ENCODE data around the gene POU6F2.

Gene POU6F2

GRCh38 chr7:39306016-39306570 lies 328.4 kb downstream of the POU6F2 start:
- H3K4me3 ChIP-seq (replicated peaks; ENCODE audit: low read depth, low read length): no peak overlapping the region
- no peak for DNase-seq (ENCODE audit: low read depth)
- no peak for TF ChIP-seq CTCF (IDR thresholded peaks at IDR 0.05; ENCODE audit: low read length, missing control alignments)

GRCh38 chr7:39310699-39311098 lies 333.0 kb downstream of the POU6F2 start:
- no peak overlapping the region for H3K4me3 ChIP-seq (replicated peaks; ENCODE audit: low read depth, low read length)
- DNase-seq (ENCODE audit: low read depth): no peak
- TF ChIP-seq CTCF (IDR thresholded peaks at IDR 0.05; ENCODE audit: low read length, missing control alignments): no peak

DNA sequence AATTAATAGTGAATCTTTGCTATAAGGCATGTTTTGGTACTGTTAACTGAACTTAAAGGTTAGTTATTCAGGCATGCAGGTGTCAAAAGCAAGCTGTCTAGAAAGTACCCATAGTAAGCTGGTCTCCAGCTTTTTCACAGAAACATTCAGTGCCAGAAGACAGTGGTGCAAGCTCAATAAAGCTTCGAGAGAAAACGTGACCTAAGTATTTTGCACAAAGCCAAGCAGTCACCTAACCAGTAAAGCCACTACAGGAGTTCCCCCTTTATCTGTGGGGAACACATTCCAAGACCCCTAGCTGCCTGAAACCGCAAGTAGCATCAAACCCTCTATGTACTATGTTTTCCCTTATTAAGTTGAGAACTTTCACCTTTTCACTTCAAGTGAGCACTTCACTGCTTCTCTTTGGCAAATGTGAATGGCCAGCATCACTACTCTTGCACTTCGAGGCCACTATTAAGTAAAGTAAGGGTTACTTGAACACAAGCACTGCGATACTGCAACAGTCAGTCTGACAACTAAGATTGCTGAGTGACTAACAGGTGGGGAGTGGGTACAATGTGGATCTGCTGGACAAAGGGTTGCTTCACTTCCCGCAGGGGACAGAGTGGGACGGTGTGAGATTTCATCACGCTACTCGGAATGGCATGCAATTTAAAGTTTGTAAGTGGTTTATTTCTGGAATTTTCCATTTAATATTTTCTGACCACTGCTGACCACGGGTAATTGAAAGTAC lies 334.7 kb downstream of the POU6F2 start:
- no peak for TF ChIP-seq CTCF (IDR thresholded peaks at IDR 0.05; ENCODE audit: low read length, missing control alignments)
- H3K4me3 ChIP-seq (replicated peaks; ENCODE audit: low read depth, low read length): no peak overlapping the region
- no peak for DNase-seq (ENCODE audit: low read depth)

- no peak for TF ChIP-seq CTCF (IDR thresholded peaks at IDR 0.05; ENCODE audit: low read length, missing control alignments)
- no peak overlapping the region for H3K4me3 ChIP-seq (replicated peaks; ENCODE audit: low read depth, low read length)
- DNase-seq (ENCODE audit: low read depth): no peak
Observed at GRCh38 chr7:39313376-39313775, 335.7 kb downstream of the POU6F2 start.

GRCh38 chr7:39313974-39314373 lies 336.3 kb downstream of the POU6F2 start:
- TF ChIP-seq CTCF (IDR thresholded peaks at IDR 0.05; ENCODE audit: low read length, missing control alignments): no peak
- H3K4me3 ChIP-seq (replicated peaks; ENCODE audit: low read depth, low read length): no peak overlapping the region
- no peak for DNase-seq (ENCODE audit: low read depth)

- TF ChIP-seq CTCF (IDR thresholded peaks at IDR 0.05; ENCODE audit: low read length, missing control alignments): no peak
- no peak overlapping the region for H3K4me3 ChIP-seq (replicated peaks; ENCODE audit: low read depth, low read length)
- no peak for DNase-seq (ENCODE audit: low read depth)
Observed at GRCh38 chr7:39317107-39317506, 339.4 kb downstream of the POU6F2 start.

- DNase-seq (ENCODE audit: low read depth): no peak
- H3K4me3 ChIP-seq (replicated peaks; ENCODE audit: low read depth, low read length): no peak overlapping the region
Observed at GRCh38 chr7:39317896-39318295, 340.2 kb downstream of the POU6F2 start.

More at GRCh38 chr7:39317896-39318295, 340.2 kb downstream of the POU6F2 start:
- TF ChIP-seq CTCF (IDR thresholded peaks at IDR 0.05; ENCODE audit: low read length, missing control alignments): no peak

Measured in fibroblast of pulmonary artery (primary cell).